Breast epithelium (tissue), 3 donors: ENCODE data around the gene CD93.

Source experiments
- POLR2A ChIP-seq: fragments of 450-650 bp; IDR thresholded peaks from one replicate; pipeline ENCODE4 v1.6.1; 2016; ENCODE audit warnings: antibody characterized with exemption, mild to moderate bottlenecking, moderate library complexity
- POLR2AphosphoS5 ChIP-seq, 3 donors: sonication (generic); formaldehyde crosslinking; IDR thresholded peaks; one replicate each; pipeline ENCODE4 v1.6.1; 2017; ENCODE audit warnings: antibody characterized with exemption in 3 of 3
- TF ChIP-seq, protein P1 (sequence below), 3 donors: fragments of 450-650 bp; IDR thresholded peaks; one replicate each; pipeline ENCODE4 v1.5.1; 2016 to 2017; ENCODE audit warnings: antibody characterized with exemption in 3 of 3, mild to moderate bottlenecking in 3 of 3, moderate library complexity in 3 of 3

DNA sequence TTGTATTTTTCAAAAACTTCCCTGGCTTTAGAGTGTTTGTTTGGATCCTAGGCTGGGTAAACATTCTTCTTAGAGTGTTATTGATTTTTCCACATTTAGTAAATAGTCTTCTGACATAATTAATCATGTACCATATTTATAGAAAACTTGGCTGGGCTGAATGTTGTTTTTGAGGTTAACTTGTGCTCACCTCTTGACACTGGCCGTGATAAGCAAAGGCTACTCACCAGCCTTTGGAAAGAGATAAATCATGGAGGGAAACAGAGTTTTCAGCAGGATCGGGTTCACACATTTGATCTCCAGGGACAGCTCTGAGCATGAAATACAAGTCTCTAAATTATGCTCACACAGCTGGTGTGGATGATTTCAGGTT, 6.2 kb upstream of the CD93 start:
- TF ChIP-seq, protein P1, sequence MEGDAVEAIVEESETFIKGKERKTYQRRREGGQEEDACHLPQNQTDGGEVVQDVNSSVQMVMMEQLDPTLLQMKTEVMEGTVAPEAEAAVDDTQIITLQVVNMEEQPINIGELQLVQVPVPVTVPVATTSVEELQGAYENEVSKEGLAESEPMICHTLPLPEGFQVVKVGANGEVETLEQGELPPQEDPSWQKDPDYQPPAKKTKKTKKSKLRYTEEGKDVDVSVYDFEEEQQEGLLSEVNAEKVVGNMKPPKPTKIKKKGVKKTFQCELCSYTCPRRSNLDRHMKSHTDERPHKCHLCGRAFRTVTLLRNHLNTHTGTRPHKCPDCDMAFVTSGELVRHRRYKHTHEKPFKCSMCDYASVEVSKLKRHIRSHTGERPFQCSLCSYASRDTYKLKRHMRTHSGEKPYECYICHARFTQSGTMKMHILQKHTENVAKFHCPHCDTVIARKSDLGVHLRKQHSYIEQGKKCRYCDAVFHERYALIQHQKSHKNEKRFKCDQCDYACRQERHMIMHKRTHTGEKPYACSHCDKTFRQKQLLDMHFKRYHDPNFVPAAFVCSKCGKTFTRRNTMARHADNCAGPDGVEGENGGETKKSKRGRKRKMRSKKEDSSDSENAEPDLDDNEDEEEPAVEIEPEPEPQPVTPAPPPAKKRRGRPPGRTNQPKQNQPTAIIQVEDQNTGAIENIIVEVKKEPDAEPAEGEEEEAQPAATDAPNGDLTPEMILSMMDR (IDR thresholded peaks at IDR 0.05), result no peak
- TF ChIP-seq POLR2AphosphoS5 (IDR thresholded peaks at IDR 0.05) (no peak), POLR2A (no peak)
